GM19395 (cell line): ENCODE data around the gene CLTCL1.
"Not testable (repeated sequence)": the region's sequence is repeated elsewhere in the genome, so short reads cannot be mapped to it uniquely, and the experiment has no call there.

Experiments
- ATAC-seq: cut with Tn5 transposase; IDR thresholded peaks from one replicate; pipeline ENCODE4 v1.9.1; 2021; ENCODE audit warnings: mild to moderate bottlenecking, moderate library complexity; ENCODE audit not compliant: unreplicated experiment

CLTCL1 gene

GRCh38 chr22:19156109-19156508, 135.4 kb downstream of the CLTCL1 start:
- not testable (repeated sequence) for ATAC-seq

GRCh38 chr22:19152942-19153883, 138.3 kb downstream of the CLTCL1 start:
- ATAC-seq: no peak

GRCh38 chr22:19151329-19152191, 140.0 kb downstream of the CLTCL1 start:
- ATAC-seq: no peak

GRCh38 chr22:19150482-19151328, 140.8 kb downstream of the CLTCL1 start:
- ATAC-seq: no peak

- no peak for ATAC-seq
Observed at GRCh38 chr22:19149991-19150390, 141.5 kb downstream of the CLTCL1 start, which contains the start of gene GSC2. Gene GSC2, minus strand, starts transcription at chr22:19150292. Its CDS starts 9 bp downstream, at chr22:19150283.

- ATAC-seq: no peak
Observed at GRCh38 chr22:19149047-19149883, 142.3 kb downstream of the CLTCL1 start.

- ATAC-seq: no peak
Observed at GRCh38 chr22:19148417-19149046, 143.0 kb downstream of the CLTCL1 start.

- ATAC-seq: no peak
Observed at GRCh38 chr22:19147195-19147780, 144.2 kb downstream of the CLTCL1 start.

- ATAC-seq: no peak
Observed at GRCh38 chr22:19146215-19146968, 145.1 kb downstream of the CLTCL1 start.

- ATAC-seq: no peak
Observed at GRCh38 chr22:19143967-19144400, 147.5 kb downstream of the CLTCL1 start.

- ATAC-seq: no peak
Observed at GRCh38 chr22:19143212-19143611, 148.3 kb downstream of the CLTCL1 start.

GRCh38 chr22:19142394-19142793, 149.1 kb downstream of the CLTCL1 start:
- no peak for ATAC-seq

GRCh38 chr22:19139974-19140373, 151.5 kb downstream of the CLTCL1 start:
- no peak for ATAC-seq

GRCh38 chr22:19139001-19139356, 152.5 kb downstream of the CLTCL1 start:
- no peak for ATAC-seq

- ATAC-seq: no peak
Observed at GRCh38 chr22:19138217-19139000, 153.1 kb downstream of the CLTCL1 start.

- no peak for ATAC-seq
Observed at GRCh38 chr22:19137384-19138216, 153.9 kb downstream of the CLTCL1 start.

GRCh38 chr22:19136915-19137314, 154.6 kb downstream of the CLTCL1 start:
- ATAC-seq: no peak
